ENCODE data around the gene NNT.
"Not testable (repeated sequence)": the region's sequence is repeated elsewhere in the genome, so short reads cannot be mapped to it uniquely, and the experiment has no call there.

The NNT gene

DNA sequence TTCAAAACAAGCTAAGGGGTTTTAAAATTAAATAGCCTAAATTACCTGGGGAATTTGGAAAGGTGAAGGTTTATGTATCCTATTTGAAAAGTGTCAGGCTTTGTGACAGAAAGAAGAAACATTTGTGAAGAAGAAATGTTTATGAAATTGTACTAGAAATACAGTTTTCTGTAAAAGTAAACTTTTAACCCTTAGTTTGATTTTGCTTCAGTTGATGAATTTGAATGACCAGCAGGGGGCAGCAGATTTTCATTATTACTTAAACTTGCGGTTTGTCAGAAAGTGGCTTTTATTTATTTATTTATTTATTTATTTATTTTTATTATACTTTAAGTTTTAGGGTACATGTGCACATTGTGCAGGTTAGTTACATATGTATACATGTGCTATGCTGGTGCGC lies 58.1 kb downstream of the NNT start:
- no peak overlapping the region for H3K4me2 ChIP-seq
- TF ChIP-seq, protein P1, sequence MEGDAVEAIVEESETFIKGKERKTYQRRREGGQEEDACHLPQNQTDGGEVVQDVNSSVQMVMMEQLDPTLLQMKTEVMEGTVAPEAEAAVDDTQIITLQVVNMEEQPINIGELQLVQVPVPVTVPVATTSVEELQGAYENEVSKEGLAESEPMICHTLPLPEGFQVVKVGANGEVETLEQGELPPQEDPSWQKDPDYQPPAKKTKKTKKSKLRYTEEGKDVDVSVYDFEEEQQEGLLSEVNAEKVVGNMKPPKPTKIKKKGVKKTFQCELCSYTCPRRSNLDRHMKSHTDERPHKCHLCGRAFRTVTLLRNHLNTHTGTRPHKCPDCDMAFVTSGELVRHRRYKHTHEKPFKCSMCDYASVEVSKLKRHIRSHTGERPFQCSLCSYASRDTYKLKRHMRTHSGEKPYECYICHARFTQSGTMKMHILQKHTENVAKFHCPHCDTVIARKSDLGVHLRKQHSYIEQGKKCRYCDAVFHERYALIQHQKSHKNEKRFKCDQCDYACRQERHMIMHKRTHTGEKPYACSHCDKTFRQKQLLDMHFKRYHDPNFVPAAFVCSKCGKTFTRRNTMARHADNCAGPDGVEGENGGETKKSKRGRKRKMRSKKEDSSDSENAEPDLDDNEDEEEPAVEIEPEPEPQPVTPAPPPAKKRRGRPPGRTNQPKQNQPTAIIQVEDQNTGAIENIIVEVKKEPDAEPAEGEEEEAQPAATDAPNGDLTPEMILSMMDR (conservative IDR thresholded peaks at IDR 0.05; ENCODE audit: low read depth, low read length), result peak; percentile 69
- no peaks in the 10 kb centered on the region for H3K27me3 ChIP-seq (ENCODE audit: insufficient read depth, low read depth)
- H3K4me3 ChIP-seq (IDR thresholded peaks at IDR 0.05; ENCODE audit: insufficient read depth, low read depth, low read length), result no peak overlapping the region
- H3K27ac ChIP-seq, result no peak overlapping the region
- H3K79me2 ChIP-seq (ENCODE audit: insufficient read depth, low read depth), result no peaks in the 10 kb centered on the region
- no peaks in the 10 kb centered on the region for H3K4me1 ChIP-seq (ENCODE audit: low read depth, poor library complexity, severe bottlenecking)
- H3K9ac ChIP-seq, result no peak overlapping the region
- no peak overlapping the region for H2AFZ ChIP-seq (ENCODE audit: low read depth)
- H3K36me3 ChIP-seq (ENCODE audit: insufficient read depth), result peaks cover 3% of the 10 kb centered on the region
- no peaks in the 10 kb centered on the region for H4K20me1 ChIP-seq (ENCODE audit: insufficient read depth)

DNA sequence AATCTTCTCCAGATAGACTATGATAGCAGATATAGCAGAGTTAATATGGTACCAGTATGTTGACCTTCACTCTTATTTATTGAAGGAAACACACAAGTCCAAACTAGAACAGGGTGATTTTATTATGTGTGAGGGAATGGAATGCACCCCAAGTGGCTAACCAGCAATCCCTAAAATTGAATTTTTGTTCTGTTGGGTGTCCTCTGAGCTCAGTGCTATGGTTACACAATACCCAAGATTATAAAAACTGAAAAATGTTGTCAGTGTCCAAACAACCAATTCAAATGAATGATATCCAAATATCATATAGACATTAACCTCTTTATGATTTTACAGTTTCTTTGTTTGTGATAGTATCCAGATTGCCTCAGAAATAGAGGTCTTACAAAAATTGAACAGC lies 60.9 kb downstream of the NNT start:
- no peaks in the 10 kb centered on the region for H3K79me2 ChIP-seq (ENCODE audit: insufficient read depth, low read depth)
- TF ChIP-seq, protein P1 (conservative IDR thresholded peaks at IDR 0.05; ENCODE audit: low read depth, low read length), result no peak
- no peak overlapping the region for H3K4me2 ChIP-seq
- H3K36me3 ChIP-seq (ENCODE audit: insufficient read depth), result peaks cover 3% of the 10 kb centered on the region
- no peak overlapping the region for H3K9ac ChIP-seq
- H3K27me3 ChIP-seq (ENCODE audit: insufficient read depth, low read depth), result no peaks in the 10 kb centered on the region
- no peak overlapping the region for H3K4me3 ChIP-seq (IDR thresholded peaks at IDR 0.05; ENCODE audit: insufficient read depth, low read depth, low read length)
- no peak overlapping the region for H2AFZ ChIP-seq (ENCODE audit: low read depth)
- no peaks in the 10 kb centered on the region for H3K4me1 ChIP-seq (ENCODE audit: low read depth, poor library complexity, severe bottlenecking)
- no peak overlapping the region for H3K27ac ChIP-seq
- no peaks in the 10 kb centered on the region for H4K20me1 ChIP-seq (ENCODE audit: insufficient read depth)

- TF ChIP-seq, protein P1 (conservative IDR thresholded peaks at IDR 0.05; ENCODE audit: low read depth, low read length), result no peak
- Histone ChIP-seq H3K27me3 (ENCODE audit: insufficient read depth, low read depth) (no peaks in the 10 kb centered on the region), H2AFZ (ENCODE audit: low read depth) (no peak overlapping the region), H3K4me2 (no peak overlapping the region), H3K9ac (no peak overlapping the region), H3K27ac (no peak overlapping the region), H3K79me2 (ENCODE audit: insufficient read depth, low read depth) (no peaks in the 10 kb centered on the region), H3K36me3 (ENCODE audit: insufficient read depth) (no peaks in the 10 kb centered on the region; the same call in none of the 2 replicates), H3K4me1 (ENCODE audit: low read depth, poor library complexity, severe bottlenecking) (no peaks in the 10 kb centered on the region), H3K4me3 (IDR thresholded peaks at IDR 0.05; ENCODE audit: insufficient read depth, low read depth, low read length) (no peak overlapping the region), H4K20me1 (ENCODE audit: insufficient read depth) (no peaks in the 10 kb centered on the region)
These were observed 61.6 kb downstream of the NNT start for GRCh38 chr5:43664501-43665040.

DNA sequence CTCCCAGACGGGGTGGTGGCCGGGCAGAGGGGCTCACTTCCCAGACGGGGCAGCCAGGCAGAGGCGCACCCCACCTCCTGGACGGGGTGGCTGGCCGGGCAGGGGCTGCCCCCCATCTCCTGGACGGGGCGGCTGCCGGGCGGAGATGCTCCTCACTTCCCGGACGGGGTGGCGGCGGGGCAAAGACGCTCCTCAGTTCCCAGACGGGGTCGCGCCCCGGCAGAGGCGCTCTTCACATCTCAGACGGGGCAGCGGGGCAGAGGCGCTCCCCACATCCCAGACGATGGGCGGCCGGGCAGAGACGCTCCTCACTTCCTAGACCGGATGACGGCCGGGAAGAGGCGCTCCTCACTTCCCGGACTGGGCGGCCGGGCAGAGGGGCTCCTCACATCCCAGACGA lies 62.8 kb downstream of the NNT start:
- not testable (repeated sequence) for H3K4me1 ChIP-seq (ENCODE audit: low read depth, poor library complexity, severe bottlenecking); H3K79me2 ChIP-seq (ENCODE audit: insufficient read depth, low read depth); H3K27me3 ChIP-seq (ENCODE audit: insufficient read depth, low read depth); H3K27ac ChIP-seq; H2AFZ ChIP-seq (ENCODE audit: low read depth); H3K9ac ChIP-seq; H3K36me3 ChIP-seq (ENCODE audit: insufficient read depth); H3K4me2 ChIP-seq; H4K20me1 ChIP-seq (ENCODE audit: insufficient read depth); H3K4me3 ChIP-seq (IDR thresholded peaks at IDR 0.05; ENCODE audit: insufficient read depth, low read depth, low read length)

GRCh38 chr5:43666728-43667127 lies 63.7 kb downstream of the NNT start:
- H3K79me2 ChIP-seq (ENCODE audit: insufficient read depth, low read depth); H3K4me2 ChIP-seq; H2AFZ ChIP-seq (ENCODE audit: low read depth); H3K4me1 ChIP-seq (ENCODE audit: low read depth, poor library complexity, severe bottlenecking); H3K9ac ChIP-seq; H3K27me3 ChIP-seq (ENCODE audit: insufficient read depth, low read depth); H3K36me3 ChIP-seq (ENCODE audit: insufficient read depth); H4K20me1 ChIP-seq (ENCODE audit: insufficient read depth); H3K27ac ChIP-seq; H3K4me3 ChIP-seq (IDR thresholded peaks at IDR 0.05; ENCODE audit: insufficient read depth, low read depth, low read length): not testable (repeated sequence)

DNA sequence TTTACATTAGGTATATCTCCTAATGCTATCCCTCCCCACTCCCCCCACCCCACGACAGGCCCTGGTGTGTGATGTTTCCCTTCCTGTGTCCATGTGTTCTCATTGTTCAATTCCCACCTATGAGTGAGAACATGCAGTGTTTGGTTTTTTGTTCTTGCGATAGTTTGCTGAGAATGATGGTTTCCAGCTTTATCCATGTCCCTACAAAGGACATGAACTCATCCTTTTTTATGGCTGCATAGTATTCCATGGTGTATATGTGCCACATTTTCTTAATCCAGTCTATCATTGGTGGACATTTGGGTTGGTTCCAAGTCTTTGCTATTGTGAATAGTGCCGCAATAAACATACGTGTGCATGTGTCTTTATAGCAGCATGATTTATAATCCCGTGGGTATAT lies 64.4 kb downstream of the NNT start:
- H4K20me1 ChIP-seq (ENCODE audit: insufficient read depth); H3K27ac ChIP-seq; H3K4me2 ChIP-seq; H3K79me2 ChIP-seq (ENCODE audit: insufficient read depth, low read depth); H3K9ac ChIP-seq; H2AFZ ChIP-seq (ENCODE audit: low read depth); H3K4me3 ChIP-seq (IDR thresholded peaks at IDR 0.05; ENCODE audit: insufficient read depth, low read depth, low read length); H3K4me1 ChIP-seq (ENCODE audit: low read depth, poor library complexity, severe bottlenecking); H3K27me3 ChIP-seq (ENCODE audit: insufficient read depth, low read depth); H3K36me3 ChIP-seq (ENCODE audit: insufficient read depth): not testable (repeated sequence)
